SK-N-SH (cell line): ENCODE results near the gene SSRP1. TPM values are rescaled to one million over a fixed set of nuclear protein-coding genes. Genes with fewer than 3 reads are reported as not detected.

Experiments used
- CTCF ChIA-PET: fragments of 300-600, 350-600 bp; formaldehyde crosslinking; extraction: SDS; loops from one replicate; lab custom pipeline; 2021; lab: Yijun Ruan, JAX
- POLR2A ChIA-PET: fragments of 350-600 bp; sonication (Branson Sonifier 250); formaldehyde crosslinking; extraction: SDS; loops from one replicate; lab custom pipeline; 2020; ENCODE audit warnings: antibody characterized with exemption, inconsistent platforms; lab: Yijun Ruan, JAX
- DNase-seq: peaks from one replicate; pipeline ENCODE4 v3.0.0; 2012
- H2AFZ ChIP-seq: fragments of 200-600 bp; sonication (generic); 2 replicates; pipeline ENCODE4 v1.8.1; 2016; ENCODE audit warnings: antibody characterized with exemption, mild to moderate bottlenecking, low read depth
- H3F3A ChIP-seq: fragments of 200-600 bp; sonication (generic); replicated peaks from 2 replicates; pipeline ENCODE3; 2016; ENCODE audit warnings: antibody characterized with exemption, mild to moderate bottlenecking; ENCODE audit not compliant: insufficient read depth
- H3K27ac ChIP-seq, 2 experiments: fragments of 200-500 bp in 1 of 2; fragments of 200-600 bp in 1 of 2; sonication (Bioruptor generic) in 1 of 2; sonication (generic), shearing (Covaris generic) in 1 of 2; 2 replicates each; pipeline versions ENCODE4 v1.5.1 to v1.6.1; 2014 to 2016; ENCODE audit warnings: low read depth in 2 of 2, inconsistent platforms in 1 of 2, low read length in 1 of 2, mild to moderate bottlenecking in 1 of 2, mixed read lengths in 1 of 2
- H3K27me3 ChIP-seq: fragments of 200-600 bp; sonication (generic), shearing (Covaris generic); 2 replicates; pipeline ENCODE4 v1.6.1; 2016; ENCODE audit warnings: mixed run types; ENCODE audit not compliant: insufficient read depth
- H3K36me3 ChIP-seq, 2 experiments: fragments of 200-500 bp in 1 of 2; fragments of 200-600 bp in 1 of 2; sonication (Bioruptor generic) in 1 of 2; sonication (generic) in 1 of 2; replicated peaks in 1 of 2; 2 replicates each; pipeline versions ENCODE3 to v1.5.1; 2014 to 2016; ENCODE audit warnings: low read length in 1 of 2, mild to moderate bottlenecking in 1 of 2; ENCODE audit not compliant: insufficient read depth in 2 of 2, control insufficient read depth in 1 of 2
- H3K4me1 ChIP-seq, 2 experiments: fragments of 200-500 bp in 1 of 2; fragments of 200-600 bp in 1 of 2; sonication (Bioruptor generic) in 1 of 2; sonication (generic), shearing (Covaris generic) in 1 of 2; 2 replicates each; pipeline versions ENCODE4 v1.5.1 to v1.6.1; 2014 to 2016; ENCODE audit warnings: low read depth in 1 of 2, low read length in 1 of 2, mixed run types in 1 of 2; ENCODE audit not compliant: insufficient read depth in 2 of 2, control insufficient read depth in 1 of 2
- H3K4me2 ChIP-seq: fragments of 200-600 bp; sonication (generic), shearing (Covaris generic); 2 replicates; pipeline ENCODE4 v1.6.1; 2017; ENCODE audit warnings: mixed run types
- H3K4me3 ChIP-seq, 2 experiments: fragments of 200-500 bp in 1 of 2; fragments of 200-600 bp in 1 of 2; sonication (Bioruptor generic) in 1 of 2; sonication (generic), shearing (Covaris generic) in 1 of 2; 2 replicates each; pipeline versions ENCODE4 v1.5.1 to v1.8.1; 2014 to 2016; ENCODE audit warnings: low read depth in 2 of 2, inconsistent platforms in 1 of 2, low read length in 1 of 2, mild to moderate bottlenecking in 1 of 2, mixed read lengths in 1 of 2, moderate library complexity in 1 of 2
- H3K79me2 ChIP-seq: fragments of 200-600 bp; sonication (generic); 2 replicates; pipeline ENCODE4 v1.8.1; 2017; ENCODE audit warnings: mild to moderate bottlenecking; ENCODE audit not compliant: insufficient read depth
- H3K9ac ChIP-seq: fragments of 200-600 bp; sonication (generic); 2 replicates; pipeline ENCODE4 v1.6.1; 2017; ENCODE audit warnings: mixed run types
- H3K9me2 ChIP-seq: fragments of 200-600 bp; sonication (generic); 2 replicates; pipeline ENCODE4 v1.6.1; 2017; ENCODE audit warnings: mixed run types
- H3K9me3 ChIP-seq: fragments of 200-600 bp; sonication (generic); 2 replicates; pipeline ENCODE4 v1.6.1; 2017; ENCODE audit warnings: mixed run types, mild to moderate bottlenecking, moderate library complexity
- H4K20me1 ChIP-seq: fragments of 200-600 bp; sonication (generic); 2 replicates; pipeline ENCODE4 v1.6.1; 2017; ENCODE audit warnings: mild to moderate bottlenecking, mixed run types; ENCODE audit not compliant: insufficient read depth
- CHD2 ChIP-seq: fragments of 150-350 bp; IDR thresholded peaks from 2 replicates; pipeline ENCODE4 v1.6.1; 2018; ENCODE audit warnings: low read length; ENCODE audit not compliant: partially characterized antibody
- EP300 ChIP-seq, 2 experiments: IDR thresholded peaks; 2 replicates each; pipeline versions ENCODE4 v1.4.0 to v1.6.1; 2012; ENCODE audit warnings: borderline replicate concordance in 1 of 2, low read depth in 1 of 2, low read length in 1 of 2
- EZH2phosphoT487 ChIP-seq: fragments of 200-600 bp; sonication (generic); IDR thresholded peaks from 2 replicates; pipeline ENCODE4 v1.6.1; 2017; ENCODE audit warnings: low read depth, mixed run types, mild to moderate bottlenecking, antibody characterized with exemption, moderate library complexity, borderline replicate concordance
- FOXJ3 ChIP-seq: sonication (generic); formaldehyde crosslinking; IDR thresholded peaks from 2 replicates; pipeline ENCODE4 v1.5.1; 2020; ENCODE audit warnings: mild to moderate bottlenecking, missing genetic modification reagents
- FOXM1 ChIP-seq: IDR thresholded peaks from 2 replicates; pipeline ENCODE4 v1.4.0; 2012; ENCODE audit warnings: low read depth, mild to moderate bottlenecking
- GABPA ChIP-seq: IDR thresholded peaks from 2 replicates; pipeline ENCODE4 v1.4.0; 2012; ENCODE audit warnings: low read depth, mild to moderate bottlenecking
- MEF2A ChIP-seq: IDR thresholded peaks from 2 replicates; pipeline ENCODE4 v1.4.0; 2012; ENCODE audit warnings: low read depth, borderline replicate concordance
- NFIC ChIP-seq: IDR thresholded peaks from 2 replicates; pipeline ENCODE4 v1.4.0; 2012; ENCODE audit warnings: borderline replicate concordance
- NRF1 ChIP-seq: IDR thresholded peaks from 2 replicates; pipeline ENCODE4 v1.6.1; 2012; ENCODE audit warnings: low read depth, mild to moderate bottlenecking, low read length
- POLR2AphosphoS5 ChIP-seq: IDR thresholded peaks from 2 replicates; pipeline ENCODE4 v1.6.1; 2012; ENCODE audit warnings: low read depth, low read length
- RAD21 ChIP-seq: IDR thresholded peaks from 2 replicates; pipeline ENCODE4 v1.6.1; 2012; ENCODE audit warnings: mild to moderate bottlenecking, low read length
- RFX5 ChIP-seq: IDR thresholded peaks from 2 replicates; pipeline ENCODE4 v1.6.1; 2012; ENCODE audit warnings: mild to moderate bottlenecking, improper control_type of control experiment, low read length
- SIN3A ChIP-seq: IDR thresholded peaks from 2 replicates; pipeline ENCODE4 v1.6.1; 2012; ENCODE audit warnings: low read depth, mild to moderate bottlenecking, low read length, moderate library complexity, borderline replicate concordance
- TAF1 ChIP-seq: IDR thresholded peaks from 2 replicates; pipeline ENCODE4 v1.6.1; 2012; ENCODE audit warnings: low read depth, mild to moderate bottlenecking, low read length, moderate library complexity, borderline replicate concordance
- TCF12 ChIP-seq: IDR thresholded peaks from 2 replicates; pipeline ENCODE4 v1.4.0; 2012
- TEAD4 ChIP-seq: IDR thresholded peaks from 2 replicates; pipeline ENCODE4 v1.4.0; 2012; ENCODE audit warnings: mild to moderate bottlenecking, borderline replicate concordance; ENCODE audit not compliant: insufficient read depth
- USF1 ChIP-seq: IDR thresholded peaks from 2 replicates; pipeline ENCODE4 v1.4.0; 2012; ENCODE audit warnings: low read depth, borderline replicate concordance
- USF2 ChIP-seq: fragments of 150-350 bp; IDR thresholded peaks from 2 replicates; pipeline ENCODE4 v1.6.1; 2017; ENCODE audit warnings: antibody characterized with exemption, low read length, low read depth, borderline replicate concordance
- YY1 ChIP-seq: IDR thresholded peaks from 2 replicates; pipeline ENCODE4 v1.4.0; 2012; ENCODE audit warnings: low read depth, mild to moderate bottlenecking
- ZBTB33 ChIP-seq: IDR thresholded peaks from 2 replicates; pipeline ENCODE4 v1.4.0; 2012; ENCODE audit warnings: low read depth, borderline replicate concordance
- WGBS: methylation state at CpG from one replicate; pipeline ENCODE4 v1.1.6; 2017; ENCODE audit warnings: low lambda C conversion rate; 5-methylcytosine and 5-hydroxymethylcytosine counted together
- polyA plus RNA-seq, 3 experiments: library from polyadenylated mRNA; depleted of rRNA; stranded (reverse); fragments of >200 nt; gene quantifications; 2 replicates each; pipeline ENCODE4 v1.2.3, GENCODE V29; 2012

SSRP1 gene
- polyA plus RNA-seq, 1 of the 3 experiments (the other 2 are of a cell fraction): 137 TPM

- Histone ChIP-seq H3K4me3 (no peak overlapping the region), H3K27ac (no peak overlapping the region), H3K4me1 (peaks cover 0 to 6% of the 10 kb centered on the region in 2 experiments; a peak in 2 of 4 replicates), H3K36me3 (peaks cover 21 to 58% of the 10 kb centered on the region in 2 experiments), H4K20me1 (peaks cover 26% of the 10 kb centered on the region), H3K27me3 (no peaks in the 10 kb centered on the region), H3K9me2 (no peaks in the 10 kb centered on the region), H3K9me3 (no peaks in the 10 kb centered on the region), H2AFZ (no peak overlapping the region), H3K79me2 (peaks cover 60% of the 10 kb centered on the region), H3K4me2 (no peak overlapping the region), H3K9ac (no peak overlapping the region), H3F3A (peaks cover 8% of the 10 kb centered on the region)
- ChIA-PET POLR2A (interaction anchor here (0.6 to 1.4 kb wide), 2 partner anchors 15 to 437 kb away, joined by 6 to 7 read pairs; no protein-coding TSS in a partner anchor), CTCF (interaction anchor here (1.3 to 2.6 kb wide), 2 partner anchors 20 to 60 kb away, joined by 3 to 10 read pairs; no protein-coding TSS in a partner anchor)
- TF ChIP-seq TAF1 (no peak), NRF1 (no peak), FOXM1 (no peak), RFX5 (no peak), TEAD4 (no peak), USF2 (no peak), YY1 (no peak), TCF12 (no peak), MEF2A (no peak), POLR2AphosphoS5 (no peak), NFIC (no peak), RAD21 (no peak), CHD2 (no peak)
- WGBS: 96% methylated on average over 23 of the region's 24 CpGs
- no peak for DNase-seq
These were observed 26.3 kb downstream of the SSRP1 start for GRCh38 chr11:57309106-57310059.

GRCh38 chr11:57308426-57309060 is 27.1 kb downstream of the SSRP1 start:
- Histone ChIP-seq H3K9me2 (no peaks in the 10 kb centered on the region), H2AFZ (no peak overlapping the region), H3F3A (peaks cover 8% of the 10 kb centered on the region), H3K4me2 (no peak overlapping the region), H4K20me1 (peaks cover 35% of the 10 kb centered on the region), H3K27me3 (no peaks in the 10 kb centered on the region), H3K79me2 (peaks cover 68% of the 10 kb centered on the region), H3K4me1 (peaks cover 0 to 10% of the 10 kb centered on the region in 2 experiments; a peak in 2 of 4 replicates), H3K9ac (no peak overlapping the region), H3K27ac (no peak overlapping the region), H3K9me3 (no peaks in the 10 kb centered on the region), H3K36me3 (peaks cover 17 to 50% of the 10 kb centered on the region in 2 experiments), H3K4me3 (no peak overlapping the region)
- whole genome bisulfite sequencing: 96% methylated on average over 7 of the region's 10 CpGs
- ChIA-PET POLR2A (interaction anchor here (1.4 kb wide), 1 partner anchor 15 kb away, joined by 7 read pairs; no protein-coding TSS in a partner anchor), CTCF (interaction anchor here (1.3 to 2.6 kb wide), 2 partner anchors 19 to 59 kb away, joined by 3 to 10 read pairs; no protein-coding TSS in a partner anchor)
- no peak for DNase-seq
- no peak for TF ChIP-seq RAD21
- TF ChIP-seq SIN3A: no peak
- no peak for TF ChIP-seq NFIC
- TF ChIP-seq EZH2phosphoT487: no peak
- no peak for TF ChIP-seq USF1
- no peak for TF ChIP-seq TAF1
- TF ChIP-seq EP300 (IDR thresholded peaks at IDR 0.05; ENCODE audit: borderline replicate concordance in 1 of 2, low read depth in 1 of 2, low read length in 1 of 2): no peak
- no peak for TF ChIP-seq USF2
- no peak for TF ChIP-seq FOXJ3 (CRISPR knock-in tag)
- no peak for TF ChIP-seq YY1
- TF ChIP-seq FOXM1: no peak
- no peak for TF ChIP-seq RFX5
- TF ChIP-seq ZBTB33: no peak
- no peak for TF ChIP-seq GABPA
